ENCODE results near the gene SPEG.

DNA sequence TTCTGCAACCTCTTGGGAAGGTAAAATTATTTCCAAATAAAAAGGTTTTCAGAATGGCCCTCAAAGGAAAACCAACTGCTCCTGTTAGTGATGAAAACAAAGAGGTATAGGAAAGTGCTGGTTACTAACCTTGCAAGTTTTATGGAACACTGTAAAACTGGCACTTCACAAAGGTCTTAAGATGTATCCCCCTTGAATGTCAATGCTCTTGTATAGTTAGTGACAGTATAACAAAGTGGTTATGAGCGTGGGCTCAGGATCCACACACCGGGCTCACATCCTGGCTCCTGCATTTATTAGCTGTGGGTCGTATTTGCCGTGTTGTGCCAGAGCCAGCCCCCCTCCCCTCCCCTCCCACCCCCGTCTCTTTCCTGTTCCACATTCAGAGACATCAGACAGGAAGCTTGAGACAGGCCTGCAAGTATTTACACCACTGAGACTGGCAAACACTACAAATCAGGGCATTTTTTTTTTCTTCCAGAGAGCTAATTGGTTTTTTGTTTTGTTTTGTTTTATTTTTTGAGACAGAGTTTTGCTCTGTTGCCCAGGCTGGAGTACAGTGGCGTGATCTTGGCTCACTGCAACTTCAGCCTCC lies 37.7 kb upstream of the SPEG start:
- TF ChIP-seq, protein P1, sequence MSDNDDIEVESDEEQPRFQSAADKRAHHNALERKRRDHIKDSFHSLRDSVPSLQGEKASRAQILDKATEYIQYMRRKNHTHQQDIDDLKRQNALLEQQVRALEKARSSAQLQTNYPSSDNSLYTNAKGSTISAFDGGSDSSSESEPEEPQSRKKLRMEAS (IDR thresholded peaks at IDR 0.05), result no peak
- TF ChIP-seq TAF1 (IDR thresholded peaks at IDR 0.05; ENCODE audit: low read depth) (no peak), EP300 (IDR thresholded peaks at IDR 0.05; ENCODE audit: borderline replicate concordance) (no peak), CEBPB (IDR thresholded peaks at IDR 0.05) (no peak), RAD21 (IDR thresholded peaks at IDR 0.05; ENCODE audit: low read depth) (no peak), CREB1 (IDR thresholded peaks at IDR 0.05; ENCODE audit: low read depth) (no peak), FOXM1 (IDR thresholded peaks at IDR 0.05; ENCODE audit: borderline replicate concordance, low read depth) (no peak), TCF12 (IDR thresholded peaks at IDR 0.05; ENCODE audit: low read depth) (no peak)
- TF ChIP-seq, protein P2, sequence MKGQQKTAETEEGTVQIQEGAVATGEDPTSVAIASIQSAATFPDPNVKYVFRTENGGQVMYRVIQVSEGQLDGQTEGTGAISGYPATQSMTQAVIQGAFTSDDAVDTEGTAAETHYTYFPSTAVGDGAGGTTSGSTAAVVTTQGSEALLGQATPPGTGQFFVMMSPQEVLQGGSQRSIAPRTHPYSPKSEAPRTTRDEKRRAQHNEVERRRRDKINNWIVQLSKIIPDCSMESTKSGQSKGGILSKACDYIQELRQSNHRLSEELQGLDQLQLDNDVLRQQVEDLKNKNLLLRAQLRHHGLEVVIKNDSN (IDR thresholded peaks at IDR 0.05), result no peak
- TF ChIP-seq, protein P3, sequence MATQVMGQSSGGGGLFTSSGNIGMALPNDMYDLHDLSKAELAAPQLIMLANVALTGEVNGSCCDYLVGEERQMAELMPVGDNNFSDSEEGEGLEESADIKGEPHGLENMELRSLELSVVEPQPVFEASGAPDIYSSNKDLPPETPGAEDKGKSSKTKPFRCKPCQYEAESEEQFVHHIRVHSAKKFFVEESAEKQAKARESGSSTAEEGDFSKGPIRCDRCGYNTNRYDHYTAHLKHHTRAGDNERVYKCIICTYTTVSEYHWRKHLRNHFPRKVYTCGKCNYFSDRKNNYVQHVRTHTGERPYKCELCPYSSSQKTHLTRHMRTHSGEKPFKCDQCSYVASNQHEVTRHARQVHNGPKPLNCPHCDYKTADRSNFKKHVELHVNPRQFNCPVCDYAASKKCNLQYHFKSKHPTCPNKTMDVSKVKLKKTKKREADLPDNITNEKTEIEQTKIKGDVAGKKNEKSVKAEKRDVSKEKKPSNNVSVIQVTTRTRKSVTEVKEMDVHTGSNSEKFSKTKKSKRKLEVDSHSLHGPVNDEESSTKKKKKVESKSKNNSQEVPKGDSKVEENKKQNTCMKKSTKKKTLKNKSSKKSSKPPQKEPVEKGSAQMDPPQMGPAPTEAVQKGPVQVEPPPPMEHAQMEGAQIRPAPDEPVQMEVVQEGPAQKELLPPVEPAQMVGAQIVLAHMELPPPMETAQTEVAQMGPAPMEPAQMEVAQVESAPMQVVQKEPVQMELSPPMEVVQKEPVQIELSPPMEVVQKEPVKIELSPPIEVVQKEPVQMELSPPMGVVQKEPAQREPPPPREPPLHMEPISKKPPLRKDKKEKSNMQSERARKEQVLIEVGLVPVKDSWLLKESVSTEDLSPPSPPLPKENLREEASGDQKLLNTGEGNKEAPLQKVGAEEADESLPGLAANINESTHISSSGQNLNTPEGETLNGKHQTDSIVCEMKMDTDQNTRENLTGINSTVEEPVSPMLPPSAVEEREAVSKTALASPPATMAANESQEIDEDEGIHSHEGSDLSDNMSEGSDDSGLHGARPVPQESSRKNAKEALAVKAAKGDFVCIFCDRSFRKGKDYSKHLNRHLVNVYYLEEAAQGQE (IDR thresholded peaks at IDR 0.05; ENCODE audit: low read depth), result no peak
